GM19395 (cell line): Measurements from ENCODE around the gene FOXI2.
A peak's percentile ranks its signal among the peaks of the same experiment; 100 is the strongest.

Source experiments
- ATAC-seq: cut with Tn5 transposase; IDR thresholded peaks from one replicate; pipeline ENCODE4 v1.9.1; 2021; ENCODE audit warnings: mild to moderate bottlenecking, moderate library complexity; ENCODE audit not compliant: unreplicated experiment

Gene FOXI2

DNA sequence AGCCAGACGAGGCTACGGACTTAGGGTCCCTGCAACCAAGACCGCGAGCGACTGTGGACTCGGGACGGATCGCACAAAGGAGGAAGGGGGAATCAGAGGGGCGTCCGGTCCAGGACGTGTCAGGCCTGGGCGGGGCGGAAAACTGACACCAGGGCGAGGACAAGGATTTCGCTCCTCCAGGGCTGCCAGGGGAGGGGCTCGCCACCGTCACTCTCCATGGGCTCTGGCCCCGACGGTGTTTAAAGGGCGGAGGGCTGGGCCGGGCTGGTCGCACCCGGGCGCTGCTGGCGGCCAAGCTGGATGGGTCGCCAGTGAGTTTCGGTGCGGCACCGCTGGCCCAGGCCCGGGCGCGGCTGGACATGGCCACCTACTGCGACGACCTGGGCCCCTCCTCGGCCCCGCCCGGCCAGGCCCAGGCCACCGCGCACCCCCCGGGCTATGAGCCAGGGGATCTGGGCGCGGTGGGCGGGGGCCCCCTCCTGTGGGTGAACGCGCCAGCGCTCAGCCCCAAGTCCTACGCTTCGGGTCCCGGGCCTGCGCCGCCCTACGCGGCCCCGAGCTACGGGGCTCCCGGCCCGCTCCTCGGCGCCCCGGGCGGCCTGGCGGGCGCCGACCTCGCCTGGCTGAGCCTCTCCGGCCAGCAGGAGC, at the start of gene FOXI2:
Gene FOXI2, plus strand, starts transcription at position 271 of the 648 bp plus-strand sequence. Its CDS starts 89 bp downstream, at position 360.
- ATAC-seq = no peak

DNA sequence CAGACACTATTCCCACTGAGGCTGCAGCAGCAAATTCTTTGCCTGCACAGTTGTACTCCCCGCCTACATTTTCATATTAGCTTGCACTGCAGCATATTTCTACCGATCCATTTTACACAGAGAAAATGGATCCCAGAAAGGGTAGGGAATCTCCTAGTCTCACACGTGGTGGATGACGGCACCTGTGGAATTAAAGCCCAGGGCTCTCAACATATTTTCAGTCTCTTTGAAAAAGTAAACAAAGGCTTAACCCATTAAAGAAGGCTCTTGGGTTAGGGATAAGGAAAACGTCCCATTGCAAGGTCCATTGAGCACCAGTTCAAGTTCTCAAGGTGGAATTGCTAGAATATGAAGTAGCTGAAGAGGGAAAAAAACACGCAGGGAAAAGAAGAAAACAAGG, 49.4 kb upstream of the FOXI2 start:
- ATAC-seq = no peak

DNA sequence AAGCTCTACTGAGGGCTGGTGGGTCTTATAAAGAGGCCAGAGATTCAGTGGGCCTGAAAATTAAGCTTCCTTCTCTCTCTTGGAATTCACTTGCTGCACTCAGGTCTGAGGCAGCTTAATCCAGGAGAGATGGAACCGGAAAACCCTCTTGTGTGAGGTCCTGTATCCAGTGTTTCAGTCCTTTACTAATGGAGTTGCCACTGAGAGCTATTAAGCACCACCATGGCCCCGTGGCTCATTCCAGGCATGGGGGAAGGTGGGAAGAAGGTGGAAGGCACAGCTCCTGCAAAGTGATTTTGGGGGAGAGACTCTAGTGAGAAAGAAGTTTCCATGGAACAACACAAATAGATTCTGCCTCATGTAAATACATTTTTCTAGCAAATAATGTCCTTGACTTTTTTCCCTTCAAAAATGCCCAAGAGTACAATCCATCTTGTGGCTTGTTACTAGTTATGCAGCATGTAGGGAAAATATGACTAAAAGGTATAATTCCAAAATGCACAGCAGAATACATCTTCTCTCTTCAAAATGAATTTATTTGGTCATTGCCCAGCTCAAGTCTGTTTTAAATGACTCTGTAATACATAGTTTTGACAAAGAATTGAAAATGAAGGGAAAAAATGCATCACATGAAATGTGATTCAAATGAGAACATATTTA, 46.7 kb upstream of the FOXI2 start:
- no peak for ATAC-seq

DNA sequence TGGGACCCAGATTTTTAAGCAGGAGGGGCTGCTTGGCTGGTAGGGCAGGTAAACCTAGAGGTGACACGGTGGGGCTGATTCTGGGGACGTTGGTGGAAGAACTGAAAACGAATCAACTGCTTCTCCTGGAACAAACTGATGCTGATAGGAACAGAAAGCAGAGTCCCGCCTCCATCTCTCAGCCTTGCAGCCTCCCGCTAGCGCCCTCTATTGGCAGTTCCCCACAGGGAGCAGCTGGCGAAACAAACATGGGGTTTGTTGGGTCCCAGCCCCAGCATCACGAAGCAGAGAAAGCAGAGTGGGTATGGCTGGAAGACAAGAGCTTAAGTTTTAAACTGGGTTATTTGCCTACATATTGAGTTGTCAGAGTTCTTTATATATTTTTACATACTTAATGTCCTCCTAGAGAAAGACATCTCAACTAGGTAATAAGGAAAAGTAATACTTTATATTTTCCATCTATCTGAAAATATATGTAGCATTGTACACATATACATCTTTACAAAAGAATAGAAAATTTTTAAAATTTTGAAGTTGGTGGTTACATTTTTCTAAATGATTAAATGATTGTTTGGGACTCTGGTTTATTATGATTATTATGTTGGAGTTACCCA, 42.3 kb upstream of the FOXI2 start:
- ATAC-seq = peak; percentile 65

DNA sequence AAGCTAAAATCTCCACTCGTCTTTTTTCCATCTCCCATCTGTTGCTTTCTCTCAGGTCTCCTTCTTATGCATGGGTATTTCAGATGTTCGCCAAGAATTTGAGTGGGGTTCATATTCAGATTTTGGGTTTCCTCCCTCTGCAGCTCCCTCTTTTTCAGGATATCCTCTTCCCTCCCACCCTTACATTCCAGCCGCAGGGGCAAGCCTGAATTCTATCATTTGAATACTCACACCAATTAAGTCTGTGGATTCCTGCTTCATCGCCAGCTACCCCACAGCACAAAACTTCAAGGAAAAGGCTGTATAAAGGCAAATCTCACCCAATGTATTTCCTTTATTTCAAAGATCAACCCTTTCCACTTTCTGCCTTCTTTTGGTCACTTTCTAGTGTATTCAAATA, 41.6 kb upstream of the FOXI2 start:
- ATAC-seq = no peak

DNA sequence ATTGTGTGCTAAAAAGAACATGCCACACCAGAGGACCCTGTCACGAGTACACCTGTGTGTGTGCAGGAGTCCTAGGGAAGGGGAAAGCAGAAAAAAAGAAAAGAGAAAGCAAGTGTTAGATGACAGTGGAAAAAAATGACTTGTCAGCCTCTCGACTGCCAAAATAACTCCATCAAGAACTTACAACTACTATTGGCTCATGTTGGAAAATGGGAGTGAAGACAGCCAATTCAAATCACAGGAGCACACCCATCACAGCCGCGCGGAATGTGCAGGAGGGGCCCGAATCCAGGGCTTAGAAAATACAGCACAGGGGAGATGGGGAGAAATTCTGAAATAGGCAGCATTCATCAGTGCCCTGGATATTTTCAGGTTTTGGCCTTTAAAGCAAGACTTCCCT, 38.1 kb upstream of the FOXI2 start:
- no peak for ATAC-seq

DNA sequence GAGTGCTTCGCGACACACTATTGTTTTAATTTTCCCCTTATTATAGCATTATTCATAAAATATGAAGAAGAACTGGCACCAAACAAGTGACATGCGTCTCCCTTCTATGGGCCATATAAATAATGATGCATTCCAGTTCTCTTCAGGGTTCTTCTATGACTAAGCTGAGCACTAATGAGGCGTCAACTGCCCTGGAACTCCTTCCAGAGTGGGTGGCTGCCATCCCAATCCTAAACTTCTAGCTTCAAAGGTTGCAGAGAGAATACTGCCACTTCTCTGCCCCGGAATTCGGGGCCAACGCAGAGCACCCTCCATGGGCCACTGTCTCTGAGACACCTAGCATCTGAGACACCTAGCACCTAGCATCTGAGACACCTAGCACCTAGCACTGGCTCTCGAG, 37.7 kb upstream of the FOXI2 start:
- no peak for ATAC-seq

DNA sequence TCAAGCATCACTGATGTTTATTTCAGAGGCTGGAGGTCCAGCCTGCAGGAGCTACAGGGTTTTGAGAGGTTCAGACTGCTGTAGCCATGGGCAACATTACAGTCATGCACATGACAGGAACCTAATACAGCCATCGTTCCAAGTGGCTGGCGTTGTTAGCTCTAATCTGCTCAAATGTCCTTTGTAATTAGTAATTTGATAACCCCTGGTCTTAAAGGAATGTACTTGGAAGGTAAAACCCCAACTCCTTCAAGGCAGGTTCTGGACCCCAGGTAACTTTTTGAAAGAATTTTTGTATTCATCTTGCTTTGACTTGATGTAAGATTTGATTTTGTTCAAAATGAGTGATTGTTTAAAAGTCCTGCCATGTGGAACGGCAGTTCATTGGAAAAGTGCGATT, 34.7 kb upstream of the FOXI2 start:
- no peak for ATAC-seq

DNA sequence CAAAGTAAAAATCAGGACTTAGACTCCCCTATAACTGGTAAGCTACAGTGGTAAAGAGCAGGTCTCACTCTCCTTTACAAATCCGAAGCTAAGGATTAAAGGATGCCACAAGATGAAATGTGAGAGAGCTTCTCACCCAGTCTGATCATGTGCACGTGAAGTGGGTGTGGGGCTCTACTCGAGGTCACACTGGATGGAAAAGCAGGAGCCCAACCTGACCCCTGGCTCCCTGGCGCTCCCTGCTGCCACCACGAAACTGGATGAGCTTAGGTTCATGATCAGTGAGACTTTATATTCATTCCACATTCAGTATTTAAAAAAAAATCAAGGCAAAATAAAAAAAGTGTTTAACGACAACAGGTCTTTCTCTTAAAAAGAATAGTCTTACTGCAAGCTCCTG, 21.7 kb upstream of the FOXI2 start:
- no peak for ATAC-seq

DNA sequence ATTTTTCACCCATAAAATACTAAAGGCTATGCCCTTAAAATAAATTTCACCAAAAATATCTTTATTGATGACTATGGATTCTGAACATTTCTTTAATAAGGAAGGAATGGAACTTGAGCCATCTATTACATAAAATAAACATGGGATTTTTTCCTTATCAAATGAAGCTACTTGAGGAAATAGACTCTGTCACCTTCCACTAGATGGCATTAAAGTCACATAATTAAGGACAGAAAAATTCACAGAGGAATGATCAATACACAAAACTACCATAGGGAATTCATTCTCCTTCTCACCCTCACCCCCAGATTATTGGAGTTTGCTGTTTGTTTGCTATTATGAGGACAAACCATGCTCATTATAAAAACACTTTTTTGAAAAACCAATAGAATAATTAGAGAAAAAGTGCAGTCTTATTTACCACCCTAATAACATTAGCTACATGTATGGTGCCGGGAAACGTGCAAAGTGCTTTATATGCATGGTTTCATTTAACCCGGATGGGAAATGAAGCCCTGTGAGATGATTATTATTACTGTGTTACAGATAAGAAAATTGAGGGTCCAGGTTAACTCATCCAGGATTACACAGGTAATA, 21.1 kb upstream of the FOXI2 start:
- no peak for ATAC-seq

DNA sequence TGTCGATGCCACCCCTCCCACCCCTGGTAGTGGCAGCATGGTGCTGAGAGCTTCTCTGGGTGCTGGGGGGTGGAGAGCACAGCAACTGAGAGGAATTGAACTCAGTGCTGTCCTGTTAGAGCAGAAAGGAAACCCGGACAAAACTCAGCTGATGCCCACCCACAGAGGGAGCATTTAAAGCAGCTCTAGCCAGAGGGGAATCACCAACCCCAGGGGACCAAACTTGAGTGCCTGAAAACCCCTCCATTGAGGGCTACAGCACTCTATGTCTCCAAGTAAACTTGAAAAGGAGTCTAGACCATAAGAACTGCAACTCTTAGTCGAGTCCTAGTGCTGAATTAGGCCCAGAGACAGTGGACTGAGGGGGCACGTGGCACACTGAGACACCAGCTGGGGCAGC, 16.8 kb upstream of the FOXI2 start:
- ATAC-seq = no peak

DNA sequence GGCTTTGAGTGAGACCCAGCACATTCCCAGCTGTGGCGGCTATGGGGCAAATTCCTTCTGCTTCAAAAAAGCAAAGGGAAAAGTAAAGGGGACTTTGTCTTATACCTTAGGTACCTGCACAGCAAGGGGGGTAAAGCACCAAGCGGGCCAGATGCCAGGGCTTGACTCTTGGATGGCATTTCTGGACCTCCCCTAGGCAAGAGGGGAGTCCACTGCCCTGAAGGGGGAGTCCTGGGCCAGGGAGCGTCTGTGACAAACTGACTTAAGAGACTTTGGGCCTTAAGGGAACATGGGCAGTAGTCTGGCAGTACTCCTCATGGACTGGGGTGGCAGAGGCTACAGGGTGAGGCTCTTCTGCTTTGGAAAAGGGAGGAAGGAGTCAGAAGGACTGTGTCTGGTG, 16.1 kb upstream of the FOXI2 start:
- ATAC-seq = no peak

DNA sequence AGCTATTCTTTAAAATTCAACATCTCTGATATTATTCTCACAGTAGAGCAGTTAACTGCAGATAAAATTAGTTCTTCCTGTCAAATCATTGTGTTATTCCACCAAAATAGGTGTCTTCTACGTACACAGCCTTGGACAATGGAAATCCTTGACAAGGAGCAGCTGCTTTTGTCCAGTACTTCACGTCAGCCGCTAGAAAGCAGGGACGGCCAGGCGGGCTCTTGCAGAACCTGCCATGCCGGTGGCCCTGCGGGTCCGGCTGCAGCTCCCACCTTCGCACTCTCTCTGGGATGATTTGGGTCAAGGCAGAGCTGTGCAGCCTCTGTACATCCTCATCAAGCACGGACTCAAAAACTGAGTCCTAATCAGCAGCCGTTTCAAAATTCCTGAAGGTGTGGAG, 2.2 kb upstream of the FOXI2 start:
- no peak for ATAC-seq

DNA sequence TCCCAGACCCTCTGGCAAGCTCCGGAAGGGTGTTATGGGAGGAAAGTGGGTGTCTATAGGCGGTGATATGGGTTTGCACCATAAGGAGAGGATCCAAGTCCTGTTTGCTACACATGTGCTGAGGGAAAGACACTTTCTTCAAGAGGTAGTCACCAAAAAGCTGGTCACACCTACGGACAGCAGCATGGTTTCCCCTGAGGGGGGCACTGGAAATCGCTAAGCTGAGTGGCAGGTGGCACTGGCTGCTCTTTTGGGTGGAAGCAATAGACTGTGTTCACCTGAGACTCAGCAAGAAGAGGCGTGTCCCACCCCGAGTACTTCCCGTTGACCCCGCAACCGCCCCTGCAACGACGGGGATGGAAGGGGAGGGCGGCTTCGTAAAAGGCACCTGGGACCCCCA, 1.8 kb upstream of the FOXI2 start:
- no peak for ATAC-seq

DNA sequence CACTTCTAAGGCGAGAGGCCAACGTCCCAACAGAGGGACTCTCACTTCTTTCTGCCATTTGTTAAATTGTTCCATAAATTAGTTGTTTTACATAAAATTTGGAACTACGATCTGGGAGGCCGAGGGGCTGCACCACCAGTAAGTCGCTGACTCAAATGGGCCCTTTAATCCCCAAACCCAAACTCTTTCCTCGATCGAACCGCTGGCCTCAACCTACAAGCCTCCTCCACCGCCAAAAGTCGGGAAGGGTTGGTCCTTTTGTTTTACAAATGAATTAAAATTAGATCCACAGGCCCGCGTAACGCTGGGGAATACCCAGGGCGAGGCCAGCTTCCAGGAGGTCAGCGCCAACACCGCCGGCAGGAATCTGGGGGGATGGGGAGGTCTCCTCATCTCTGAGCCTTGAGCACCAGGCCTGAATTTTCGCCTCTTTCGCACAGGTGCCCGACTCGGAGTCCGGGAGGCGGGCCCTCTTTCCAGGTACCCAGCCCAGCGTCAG, 1.2 kb upstream of the FOXI2 start:
- ATAC-seq = no peak

DNA sequence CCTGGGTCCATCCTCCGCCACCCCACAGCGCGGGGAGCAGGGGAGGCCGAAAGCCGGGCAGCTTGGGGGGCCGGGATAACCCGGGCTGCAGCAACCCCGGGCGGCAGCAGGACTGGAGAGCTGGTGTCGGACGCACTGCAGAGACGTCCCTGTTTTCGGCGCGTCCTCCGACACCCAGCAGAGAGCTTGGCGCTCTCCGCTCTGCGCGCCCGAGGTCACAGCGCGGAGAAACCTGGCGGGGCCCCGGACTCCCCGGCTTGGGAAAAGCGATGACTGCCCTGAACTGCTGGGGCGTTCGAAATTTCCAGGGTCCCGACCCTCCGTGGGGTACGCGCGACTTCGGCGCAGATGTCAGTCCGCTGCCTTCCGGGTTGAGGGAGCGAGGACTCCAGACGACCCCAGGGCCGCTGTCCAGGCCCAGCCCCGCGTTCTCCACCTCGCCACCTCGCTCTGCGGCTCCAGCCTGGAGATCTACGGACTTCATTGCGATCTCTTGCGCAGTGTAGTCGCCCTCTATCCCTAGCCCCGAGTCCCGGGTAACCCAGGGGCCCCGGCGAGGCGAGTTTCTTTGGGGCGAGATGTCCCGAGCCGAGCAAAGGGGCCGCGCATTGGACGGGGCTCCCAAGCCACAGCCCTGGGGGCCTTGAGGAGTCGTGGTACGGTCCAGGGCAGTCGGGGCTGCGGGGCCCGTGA, 617 bp upstream of the FOXI2 start:
- ATAC-seq = no peak

DNA sequence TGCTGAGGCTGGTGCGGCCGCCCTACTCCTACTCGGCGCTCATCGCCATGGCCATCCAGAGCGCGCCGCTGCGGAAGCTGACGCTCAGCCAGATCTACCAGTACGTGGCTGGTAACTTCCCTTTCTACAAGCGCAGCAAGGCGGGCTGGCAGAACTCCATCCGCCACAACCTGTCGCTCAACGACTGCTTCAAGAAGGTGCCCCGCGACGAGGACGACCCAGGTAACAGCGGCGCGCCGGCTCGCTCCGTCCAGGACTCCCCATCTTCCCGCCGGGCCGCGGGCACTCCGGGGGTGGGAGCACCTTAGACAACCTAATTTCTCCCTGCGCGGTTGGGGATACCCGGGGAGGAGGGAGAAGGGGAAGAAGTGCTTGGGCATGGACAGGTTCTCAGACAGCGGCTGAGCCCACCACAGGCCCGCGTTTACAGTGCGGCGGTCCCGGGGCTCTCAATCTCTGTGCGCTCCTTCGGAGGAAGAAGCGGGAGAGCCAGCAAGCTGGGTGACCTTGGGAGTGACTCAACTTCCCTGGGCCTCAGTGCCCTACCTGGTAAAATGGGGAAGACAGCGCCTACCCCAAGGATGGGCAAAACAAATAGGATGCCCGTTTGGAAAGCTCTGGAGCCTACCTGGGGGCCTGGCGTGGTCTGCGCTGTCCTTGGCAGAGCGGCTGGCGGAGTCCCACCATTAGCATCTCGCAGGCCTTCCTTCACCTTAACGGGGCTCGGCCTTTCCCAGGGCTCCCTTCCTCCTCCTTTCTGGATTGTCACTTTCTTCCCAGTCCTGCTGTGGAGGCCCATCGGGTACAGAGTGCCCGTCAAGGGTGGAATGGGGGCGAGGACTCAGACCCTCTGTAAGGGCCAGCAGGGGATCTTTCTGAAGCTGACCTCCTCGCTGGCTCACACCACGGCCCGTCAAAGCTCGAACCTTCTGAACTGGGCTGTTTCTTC, 852 bp downstream of the FOXI2 start:
- ATAC-seq = no peak

DNA sequence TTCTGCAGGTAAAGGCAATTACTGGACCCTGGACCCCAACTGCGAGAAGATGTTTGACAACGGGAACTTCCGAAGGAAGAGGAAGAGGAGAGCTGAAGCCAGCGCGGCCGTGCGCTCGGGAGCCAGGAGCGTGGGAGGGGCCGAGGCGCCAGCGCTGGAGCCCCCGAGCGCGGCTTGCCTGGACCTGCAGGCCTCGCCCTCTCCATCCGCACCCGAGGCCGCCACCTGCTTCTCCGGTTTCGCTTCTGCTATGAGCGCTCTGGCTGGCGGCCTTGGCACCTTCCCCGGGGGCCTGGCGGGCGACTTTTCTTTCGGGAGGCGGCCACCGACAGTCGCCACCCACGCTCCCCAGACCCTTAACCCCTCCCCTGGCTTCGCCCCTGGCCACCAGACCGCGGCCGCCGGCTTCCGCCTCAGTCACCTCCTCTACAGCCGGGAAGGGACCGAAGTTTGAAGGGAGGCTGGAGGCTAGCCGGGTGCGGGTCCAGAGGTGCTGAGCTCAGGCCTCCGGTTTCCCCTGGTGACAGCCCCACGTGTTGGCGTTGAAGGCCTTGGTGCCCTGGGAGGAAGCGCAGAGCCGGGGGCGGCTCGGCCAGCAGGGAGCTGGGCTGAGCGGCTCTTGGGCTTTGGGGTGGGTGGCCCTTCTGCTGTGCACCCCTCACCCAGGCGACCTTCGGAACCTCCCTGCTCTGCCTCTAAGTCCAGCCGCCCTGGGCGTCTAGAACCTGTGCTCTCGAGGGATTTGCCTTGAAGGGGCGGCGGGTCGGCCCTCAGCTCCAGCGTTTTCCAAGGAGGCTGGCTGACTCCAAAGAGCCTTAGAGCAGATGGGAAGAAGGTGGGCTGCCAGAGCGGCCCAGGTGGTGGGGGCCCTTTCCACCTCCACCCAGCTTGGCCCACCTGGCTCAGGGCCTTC, 1.8 kb downstream of the FOXI2 start:
- ATAC-seq = no peak

DNA sequence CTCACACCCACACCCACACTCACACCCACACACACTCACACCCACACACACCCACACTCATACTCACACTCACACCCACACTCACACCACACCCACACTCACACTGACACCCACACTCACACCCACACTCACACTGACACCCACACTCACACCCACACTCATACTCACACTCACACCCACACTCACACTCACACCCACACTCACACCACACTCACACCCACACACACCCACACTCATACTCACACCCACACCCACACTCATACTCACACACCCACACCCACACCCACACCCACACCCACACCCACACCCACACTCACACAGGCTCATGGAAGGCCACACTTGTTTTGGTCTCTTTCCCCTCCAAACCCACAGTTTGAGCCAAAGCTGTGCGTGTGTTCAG, 2.9 kb downstream of the FOXI2 start:
- no peak for ATAC-seq
